H1 (cell line): Measurements from ENCODE around the gene FKBP5. TPM values are rescaled to one million over a fixed set of nuclear protein-coding genes. Genes with fewer than 3 reads are reported as not detected.

Source experiments
- CTCF ChIA-PET: fragments of 300-600 bp; sonication (Branson Sonifier 250); formaldehyde crosslinking; loops from one replicate; lab custom pipeline; 2021; ENCODE audit not compliant: partially characterized antibody; lab: Charles Lee
- POLR2A ChIA-PET: fragments of 300-600 bp; sonication (Branson Sonifier 250); formaldehyde crosslinking; loops from one replicate; lab custom pipeline; 2021; ENCODE audit warnings: inconsistent platforms; ENCODE audit not compliant: partially characterized antibody; lab: Charles Lee
- DNase-seq, 2 experiments: peaks; one replicate each; pipeline versions ENCODE4 v3.0.0 to v3.0.0-alpha.2; 2010 to 2022; ENCODE audit warnings: low spot score in 2 of 2, low read depth in 1 of 2, mixed read lengths in 1 of 2
- FAIRE-seq: peaks from 2 replicates; lab custom pipeline; 2011; peaks lifted over from hg19 to GRCh38; lab: Jason Lieb, UNC
- H2AFZ ChIP-seq: 2 replicates; pipeline ENCODE4 v1.8.1; 2012; ENCODE audit warnings: low read length, inconsistent platforms
- H2AK5ac ChIP-seq: 2 replicates; pipeline ENCODE4 v1.6.1; 2013; ENCODE audit warnings: low read depth, low read length
- H2BK120ac ChIP-seq: replicated peaks from 2 replicates; pipeline ENCODE3; 2013; ENCODE audit warnings: low read depth, low read length, inconsistent platforms
- H2BK12ac ChIP-seq: 2 replicates; pipeline ENCODE4 v1.6.1; 2013; ENCODE audit warnings: low read depth, low read length
- H2BK15ac ChIP-seq: 2 replicates; pipeline ENCODE4 v1.6.1; 2013; ENCODE audit warnings: low read length
- H2BK20ac ChIP-seq: 2 replicates; pipeline ENCODE4 v1.6.1; 2013; ENCODE audit warnings: low read length
- H2BK5ac ChIP-seq: 2 replicates; pipeline ENCODE4 v1.6.1; 2013; ENCODE audit warnings: low read depth, low read length
- H3K14ac ChIP-seq: 2 replicates; pipeline ENCODE4 v1.6.1; 2013; ENCODE audit warnings: inconsistent platforms; ENCODE audit not compliant: insufficient read length
- H3K18ac ChIP-seq: 2 replicates; pipeline ENCODE4 v1.6.1; 2013; ENCODE audit warnings: low read length; ENCODE audit errors: extremely low read depth
- H3K23ac ChIP-seq: 2 replicates; pipeline ENCODE4 v1.6.1; 2013; ENCODE audit warnings: inconsistent platforms; ENCODE audit not compliant: insufficient read length
- H3K23me2 ChIP-seq: 2 replicates; pipeline ENCODE4 v1.6.1; 2013; ENCODE audit warnings: low read depth, low read length
- H3K27ac ChIP-seq: 2 replicates; pipeline ENCODE4 v1.6.1; 2011; ENCODE audit warnings: low read depth, low read length, inconsistent platforms
- H3K27me3 ChIP-seq, 4 experiments: replicated peaks in 1 of 4; 1 replicate in 1 of 4; 2 replicates in 3 of 4; pipeline versions ENCODE4 v1.6.1 to v1.8.1; 2011 to 2013; ENCODE audit warnings: low read length in 3 of 4, mild to moderate bottlenecking in 3 of 4, inconsistent platforms in 2 of 4, mixed read lengths in 2 of 4, moderate library complexity in 1 of 4; ENCODE audit not compliant: control insufficient read depth in 3 of 4, insufficient read depth in 3 of 4; ENCODE audit errors: extremely low read depth in 1 of 4
- H3K36me3 ChIP-seq, 4 experiments: 2 replicates each; pipeline versions ENCODE4 v1.6.1 to v1.8.1; 2011 to 2013; ENCODE audit warnings: mild to moderate bottlenecking in 4 of 4, low read length in 3 of 4, moderate library complexity in 2 of 4, control low read depth in 1 of 4, inconsistent platforms in 1 of 4; ENCODE audit not compliant: insufficient read depth in 4 of 4, control insufficient read depth in 2 of 4
- H3K4ac ChIP-seq: replicated peaks from 2 replicates; pipeline ENCODE3; 2013; ENCODE audit warnings: low read length, low read depth, mixed read lengths, inconsistent platforms; ENCODE audit not compliant: insufficient read length
- H3K4me1 ChIP-seq, 4 experiments: replicated peaks in 1 of 4; 1 replicate in 1 of 4; 2 replicates in 3 of 4; pipeline versions ENCODE4 v1.6.1 to v1.8.1; 2011 to 2013; ENCODE audit warnings: low read length in 3 of 4, inconsistent platforms in 2 of 4, mixed read lengths in 1 of 4; ENCODE audit not compliant: insufficient read depth in 4 of 4, control insufficient read depth in 3 of 4
- H3K4me2 ChIP-seq, 2 experiments: 2 replicates each; pipeline versions ENCODE4 v1.6.1 to v1.8.1; 2011 to 2013; ENCODE audit warnings: low read depth in 2 of 2, low read length in 2 of 2, control low read depth in 1 of 2, inconsistent platforms in 1 of 2, mild to moderate bottlenecking in 1 of 2; ENCODE audit not compliant: insufficient read depth in 1 of 2
- H3K4me3 ChIP-seq, 4 experiments: fragments of 200-600, 300-600 bp in 1 of 4; sonication (generic), shearing (Covaris generic), sonication (Bioruptor Twin) in 1 of 4; 2 replicates each; pipeline versions ENCODE4 v1.5.1 to v1.8.1; 2011 to 2016; ENCODE audit warnings: low read length in 4 of 4, low read depth in 3 of 4, control low read depth in 2 of 4, inconsistent platforms in 2 of 4, mild to moderate bottlenecking in 2 of 4, mixed read lengths in 1 of 4, moderate library complexity in 1 of 4; ENCODE audit not compliant: insufficient read depth in 2 of 4; ENCODE audit errors: extremely low read depth in 1 of 4
- H3K56ac ChIP-seq: replicated peaks from 2 replicates; pipeline ENCODE3; 2013; ENCODE audit warnings: low read depth, mild to moderate bottlenecking, mixed read lengths, low read length, inconsistent platforms; ENCODE audit not compliant: insufficient read length
- H3K79me1 ChIP-seq: 2 replicates; pipeline ENCODE4 v1.6.1; 2013; ENCODE audit warnings: low read depth, low read length, control low read depth
- H3K79me2 ChIP-seq, 2 experiments: 2 replicates each; pipeline versions ENCODE4 v1.6.1 to v1.8.1; 2012 to 2013; ENCODE audit warnings: low read length in 2 of 2, mild to moderate bottlenecking in 2 of 2, inconsistent platforms in 1 of 2; ENCODE audit not compliant: insufficient read depth in 2 of 2, control insufficient read depth in 1 of 2
- H3K9ac ChIP-seq, 4 experiments: replicated peaks in 1 of 4; 1 replicate in 1 of 4; 2 replicates in 3 of 4; pipeline versions ENCODE4 v1.6.1 to v1.8.1; 2011 to 2013; ENCODE audit warnings: low read depth in 3 of 4, low read length in 3 of 4, control low read depth in 2 of 4, mild to moderate bottlenecking in 2 of 4, moderate library complexity in 2 of 4, inconsistent platforms in 1 of 4; ENCODE audit errors: extremely low read depth in 1 of 4
- H3K9me3 ChIP-seq, 2 experiments: 2 replicates each; pipeline versions ENCODE4 v1.6.1 to v1.8.1; 2012 to 2013; ENCODE audit warnings: mild to moderate bottlenecking in 2 of 2, moderate library complexity in 2 of 2, control low read depth in 1 of 2, inconsistent platforms in 1 of 2, low read depth in 1 of 2, low read length in 1 of 2, mixed read lengths in 1 of 2; ENCODE audit not compliant: insufficient read depth in 2 of 2
- H4K20me1 ChIP-seq, 2 experiments: replicated peaks in 1 of 2; 2 replicates each; pipeline versions ENCODE3 to v1.8.1; 2011 to 2013; ENCODE audit warnings: inconsistent platforms in 2 of 2, low read length in 2 of 2, mild to moderate bottlenecking in 1 of 2; ENCODE audit not compliant: insufficient read depth in 2 of 2, control insufficient read depth in 1 of 2
- H4K5ac ChIP-seq: 2 replicates; pipeline ENCODE4 v1.6.1; 2013; ENCODE audit warnings: low read length, low read depth, mixed read lengths, inconsistent platforms; ENCODE audit not compliant: insufficient read length
- H4K8ac ChIP-seq: 2 replicates; pipeline ENCODE4 v1.8.0; 2013; ENCODE audit warnings: mild to moderate bottlenecking, moderate library complexity, low read length, inconsistent platforms; ENCODE audit not compliant: insufficient read depth; ENCODE audit errors: extremely low read depth
- H4K91ac ChIP-seq: replicated peaks from 2 replicates; pipeline ENCODE3; 2013; ENCODE audit warnings: low read length, mixed read lengths, inconsistent platforms; ENCODE audit not compliant: insufficient read length
- BACH1 ChIP-seq: IDR thresholded peaks from 2 replicates; pipeline ENCODE4 v1.6.1; 2012; ENCODE audit warnings: low read length, improper control_type of control experiment
- BRCA1 ChIP-seq: IDR thresholded peaks from 2 replicates; pipeline ENCODE4 v1.6.1; 2012; ENCODE audit warnings: low read depth, low read length, improper control_type of control experiment
- CHD2 ChIP-seq: IDR thresholded peaks from 2 replicates; pipeline ENCODE4 v1.6.1; 2012; ENCODE audit warnings: low read length, improper control_type of control experiment
- FOSL1 ChIP-seq: IDR thresholded peaks from 2 replicates; pipeline ENCODE4 v1.6.1; 2011; ENCODE audit warnings: mild to moderate bottlenecking, low read depth, low read length, moderate library complexity; ENCODE audit not compliant: insufficient read depth
- GABPA ChIP-seq: IDR thresholded peaks from 2 replicates; pipeline ENCODE4 v1.6.1; 2011; ENCODE audit warnings: mild to moderate bottlenecking, low read length, moderate library complexity, borderline replicate concordance; ENCODE audit not compliant: insufficient read depth
- GTF2F1 ChIP-seq: IDR thresholded peaks from 2 replicates; pipeline ENCODE4 v1.6.1; 2012; ENCODE audit warnings: low read depth, low read length, improper control_type of control experiment, borderline replicate concordance
- HDAC6 ChIP-seq: IDR thresholded peaks from one replicate; pipeline ENCODE4 v1.7.1; 2012; ENCODE audit warnings: low read depth, mild to moderate bottlenecking, inconsistent platforms, low read length, moderate library complexity
- JUND ChIP-seq: IDR thresholded peaks from 2 replicates; pipeline ENCODE4 v1.6.1; 2011; ENCODE audit warnings: mild to moderate bottlenecking, improper control_type of control experiment, low read length
- RFX5 ChIP-seq: IDR thresholded peaks from 2 replicates; pipeline ENCODE4 v1.6.1; 2011; ENCODE audit warnings: low read depth, low read length, improper control_type of control experiment, borderline replicate concordance
- SAP30 ChIP-seq: fragments of 300-600 bp; sonication (generic); IDR thresholded peaks from 2 replicates; pipeline ENCODE4 v1.7.1; 2012; ENCODE audit warnings: low read length, moderate library complexity, mild to moderate bottlenecking, inconsistent platforms; ENCODE audit not compliant: insufficient read depth, insufficient replicate concordance
- SIN3A ChIP-seq, 2 experiments: IDR thresholded peaks in 1 of 2; conservative IDR thresholded peaks in 1 of 2; 2 replicates each; pipeline ENCODE4 v1.6.1; 2011 to 2012; ENCODE audit warnings: low read length in 2 of 2, improper control_type of control experiment in 1 of 2, low read depth in 1 of 2, mild to moderate bottlenecking in 1 of 2
- SIX5 ChIP-seq: IDR thresholded peaks from 2 replicates; pipeline ENCODE4 v1.6.1; 2011; ENCODE audit warnings: mild to moderate bottlenecking, low read depth, low read length
- SP2 ChIP-seq: IDR thresholded peaks from 2 replicates; pipeline ENCODE4 v1.6.1; 2012; ENCODE audit warnings: mild to moderate bottlenecking, low read length, inconsistent platforms
- TCF12 ChIP-seq: IDR thresholded peaks from 2 replicates; pipeline ENCODE4 v1.6.1; 2011; ENCODE audit warnings: low read depth, mild to moderate bottlenecking, low read length
- TEAD4 ChIP-seq: IDR thresholded peaks from 2 replicates; pipeline ENCODE4 v1.6.1; 2012; ENCODE audit warnings: low read depth, low read length, inconsistent platforms, mixed read lengths
- WGBS, 2 experiments: shearing (Covaris generic) in 1 of 2; methylation state at CpG; one replicate each; pipeline versions ENCODE4 v1.1.6 to v1.1.7; 2013 to 2015; ENCODE audit warnings: low lambda C conversion rate in 2 of 2, mixed read lengths in 2 of 2, inconsistent platforms in 1 of 2, low coverage in 1 of 2, missing lambda C conversion rate in 1 of 2; ENCODE audit not compliant: insufficient replicate concordance in 2 of 2, insufficient coverage in 1 of 2, insufficient read length in 1 of 2; ENCODE audit errors: extremely low coverage in 1 of 2, missing lambda C conversion rate in 1 of 2; 5-methylcytosine and 5-hydroxymethylcytosine counted together
- polyA plus RNA-seq, 7 experiments: library from polyadenylated mRNA; depleted of rRNA in 3 of 7; stranded (reverse) in 5 of 7; unstranded in 2 of 7; fragments of >200 nt in 5 of 7; fragments of 200-250 nt in 2 of 7; gene quantifications; 1 replicate in 5 of 7; 2 replicates in 1 of 7; 4 replicates in 1 of 7; pipeline versions ENCODE4 v1.2.1 to v1.2.3, GENCODE V29; 2011 to 2013; ENCODE audit warnings: missing spikeins in 2 of 7, mixed read lengths in 2 of 7
- total RNA-seq: library from RNA; stranded (reverse); fragmentation: NEBNext Ultra II Directional; extraction: Animal tissue kit (Norgen Biotek cat#: 25700); gene quantifications from 2 replicates; pipeline ENCODE4 v1.2.1, GENCODE V29; 2021

The FKBP5 gene
- total and polyA plus RNA-seq, 2 of the 8 experiments (the other 6 are each of a cell fraction or from before 2014, with no cell fraction given), result 14.3 to 40.4 TPM

DNA sequence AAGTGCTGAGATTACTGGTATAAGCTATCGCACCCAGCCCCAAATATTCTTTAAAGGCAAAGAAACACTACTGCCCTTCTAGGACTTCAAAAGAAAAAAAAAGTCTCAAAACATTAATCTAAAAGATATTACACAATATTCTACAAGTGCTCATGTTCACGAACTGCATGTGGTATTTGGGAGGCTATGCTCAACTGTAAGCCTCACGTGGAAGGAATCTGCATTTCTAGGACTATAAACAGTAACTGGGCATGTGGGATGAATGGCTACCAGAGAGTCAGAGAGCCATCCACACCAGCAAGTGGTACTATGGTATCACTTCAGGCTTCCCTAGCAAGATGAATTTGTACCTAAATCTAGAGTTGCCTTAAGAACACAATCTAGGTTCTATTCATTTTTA is 50.0 kb downstream of the FKBP5 start:
- CTCF ChIA-PET, result interaction anchor here (0.9 to 3.2 kb wide), 5 partner anchors 10 to 98 kb away, joined by 3 to 12 read pairs (median 4); partner anchors contain the start of gene ARMC12
- Histone ChIP-seq H2BK120ac (no peak overlapping the region), H2AFZ (no peak overlapping the region), H2BK12ac (no peak overlapping the region), H4K91ac (no peak overlapping the region), H3K36me3 (peaks cover 0 to 27% (median 18%) of the 10 kb centered on the region in 4 experiments; a peak in 6 of 8 replicates), H3K4ac (no peak overlapping the region), H3K14ac (no peak overlapping the region), H4K8ac (no peak overlapping the region), H2BK20ac (no peak overlapping the region), H3K23ac (no peak overlapping the region), H3K18ac (no peak overlapping the region), H2BK5ac (no peak overlapping the region), H2AK5ac (no peak overlapping the region), H3K79me2 (peaks cover 0 to 7% of the 10 kb centered on the region in 2 experiments; a peak in 2 of 4 replicates), H3K9me3 (no peaks in the 10 kb centered on the region), H3K9ac (no peak overlapping the region), H3K56ac (no peak overlapping the region), H3K4me3 (no peak overlapping the region), H2BK15ac (no peak overlapping the region), H3K23me2 (no peaks in the 10 kb centered on the region), H3K4me1 (no peaks in the 10 kb centered on the region), H3K27ac (no peak overlapping the region), H3K27me3 (no peaks in the 10 kb centered on the region), H4K5ac (no peak overlapping the region), H4K20me1 (no peaks in the 10 kb centered on the region), H3K79me1 (no peaks in the 10 kb centered on the region), H3K4me2 (no peak overlapping the region)
- POLR2A ChIA-PET, result no interaction called here
- WGBS, 2 experiments, result 92% methylated on average over 3 of the region's 3 CpGs; no CpG with 5 or more reads in 1 of the 2 experiments
- no peak for DNase-seq
- FAIRE-seq, result no peak
- TF ChIP-seq SIX5 (no peak), BRCA1 (no peak), TCF12 (no peak), BACH1 (no peak), HDAC6 (no peak), SAP30 (no peak), GTF2F1 (no peak), SP2 (no peak), SIN3A (conservative IDR thresholded peaks at IDR 0.05 in 1 of 2, IDR thresholded peaks at IDR 0.05 in 1 of 2; ENCODE audit: low read depth in 1 of 2, low read length in 2 of 2) (no peak), RFX5 (no peak), FOSL1 (no peak), CHD2 (no peak), GABPA (no peak), TEAD4 (no peak), JUND (no peak)
